ENCODE data around the gene TBL1X.

- TF ChIP-seq CTCF (conservative IDR thresholded peaks at IDR 0.05; ENCODE audit: low read length) (no peak), EZH2phosphoT487 (IDR thresholded peaks at IDR 0.05; ENCODE audit: borderline replicate concordance, low read depth, low read length) (no peak)
Observed at GRCh38 chrX:9662148-9662547, 197.3 kb downstream of the TBL1X start.

Measured in OCI-LY7 (cell line).